Transverse colon (tissue), 4 donors: Measurements from ENCODE around the gene GMDS. TPM values are rescaled to one million over a fixed set of nuclear protein-coding genes. Genes with fewer than 3 reads are reported as not detected.

Experiments used
- DNase-seq: peaks from one replicate; pipeline ENCODE4 v3.0.0-alpha.2; 2019
- H3K27ac ChIP-seq, 4 donors: fragments of 200-600 bp; sonication (generic); 2 replicates each; pipeline ENCODE4 v1.5.1; 2016 to 2018; ENCODE audit warnings: inconsistent platforms in 4 of 4
- H3K27me3 ChIP-seq: fragments of 200-600 bp; sonication (generic); 2 replicates; pipeline ENCODE4 v1.5.1; 2017; ENCODE audit warnings: inconsistent platforms
- H3K36me3 ChIP-seq, 4 donors: fragments of 200-600 bp; sonication (generic); 2 replicates each; pipeline ENCODE4 v1.5.1; 2017 to 2019; ENCODE audit warnings: inconsistent platforms in 4 of 4
- H3K4me1 ChIP-seq, 4 donors: fragments of 200-600 bp; sonication (generic); 2 replicates each; pipeline ENCODE4 v1.5.1; 2017 to 2020; ENCODE audit warnings: inconsistent platforms in 4 of 4
- H3K4me3 ChIP-seq, 4 donors: fragments of 200-600 bp; sonication (generic); 1 replicate in 1 of 4; 2 replicates in 3 of 4; pipeline versions ENCODE4 v1.5.1 to v1.6.1; 2017 to 2019; ENCODE audit warnings: inconsistent platforms in 4 of 4
- H3K9me3 ChIP-seq, 2 donors: fragments of 200-600 bp; sonication (generic); 2 replicates each; pipeline ENCODE4 v1.5.1; 2017 to 2019; ENCODE audit warnings: inconsistent platforms in 2 of 2
- EP300 ChIP-seq: sonication (generic); formaldehyde crosslinking; IDR thresholded peaks from one replicate; pipeline ENCODE4 v1.6.1; 2017; ENCODE audit warnings: antibody characterized with exemption, low read depth
- POLR2A ChIP-seq: fragments of 450-650 bp; IDR thresholded peaks from one replicate; pipeline ENCODE4 v1.6.1; 2016; ENCODE audit warnings: antibody characterized with exemption, mild to moderate bottlenecking, moderate library complexity
- POLR2AphosphoS5 ChIP-seq, 3 donors: sonication (generic); formaldehyde crosslinking; IDR thresholded peaks; one replicate each; pipeline ENCODE4 v1.6.1; 2016; ENCODE audit warnings: antibody characterized with exemption in 3 of 3
- WGBS, 2 donors: methylation state at CpG; one replicate each; pipeline ENCODE4 v1.1.5; 2018; ENCODE audit warnings: low coverage in 1 of 2; 5-methylcytosine and 5-hydroxymethylcytosine counted together
- in situ Hi-C, 4 donors: fragments of 200-750 bp; cut with MboI; loops; one replicate each; pipeline versions ENCODE4 v1.15.0 to v1.15.1; 2017; ENCODE audit warnings: low sequenced_read_pairs in 3 of 4, low pct_ligation_motif_present in 1 of 4, low pct_unique_long_range_greater_than_20kb in 1 of 4
- intact Hi-C: fragments of 100-400 bp; cut with DNase I; formaldehyde crosslinking; loops from one replicate; pipeline ENCODE4 v1.15.1; 2023; ENCODE audit warnings: low total_unique reads
- total RNA-seq, 4 donors: library from RNA; depleted of rRNA; stranded (reverse); fragments of >200 nt; gene quantifications; one replicate each; pipeline ENCODE4 v1.1.0, GENCODE V29; 2016
- TF ChIP-seq, protein P1 (sequence below), 5 experiments: fragments of 200-600 bp in 3 of 5; fragments of 450-650 bp in 2 of 5; sonication (generic) in 3 of 5; IDR thresholded peaks; 1 replicate in 2 of 5; 2 replicates in 3 of 5; pipeline ENCODE4 v1.5.1; 2016 to 2017; ENCODE audit warnings: antibody characterized with exemption in 5 of 5, inconsistent platforms in 3 of 5, mild to moderate bottlenecking in 2 of 5, moderate library complexity in 1 of 5

Gene GMDS
- total RNA-seq, 4 donors from 2014 or later = 66.2 to 546 (median 102) TPM

DNA sequence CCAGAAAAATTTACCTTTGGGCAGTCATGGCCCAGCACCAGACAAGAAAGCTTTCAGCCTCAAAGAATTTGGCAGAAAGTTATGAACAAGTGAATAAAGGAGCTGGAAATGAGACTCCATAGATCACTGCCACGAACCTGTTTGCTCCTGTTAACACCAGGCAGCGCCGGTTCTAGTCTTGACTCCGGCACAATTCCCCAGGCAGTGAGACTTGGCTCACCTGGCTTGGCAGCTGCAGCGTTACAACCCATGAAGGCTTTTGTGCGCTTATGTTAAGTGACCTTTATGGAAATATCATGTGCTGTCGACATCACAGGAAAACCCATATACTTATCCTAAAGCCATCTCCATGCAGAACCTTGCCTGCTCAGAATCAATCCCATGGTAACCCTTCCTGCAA lies 657.9 kb downstream of the GMDS start:
- in situ Hi-C loops (loop anchor here in 2 of 4 donors (25.0 kb wide), 2 partner anchors 1050 to 1150 kb away; no protein-coding TSS in a partner anchor), intact Hi-C loops (no loop called here)
- no peak for DNase-seq
- Histone ChIP-seq H3K9me3 (no peaks in the 10 kb centered on the region), H3K27me3 (no peaks in the 10 kb centered on the region), H3K4me3 (no peak overlapping the region), H3K4me1 (peaks cover 0 to 9% (median 4%) of the 10 kb centered on the region in 4 donors), H3K27ac (no peak overlapping the region), H3K36me3 (no peaks in the 10 kb centered on the region)
- 96% methylated on average over 7 of the region's 7 CpGs; no CpG with 5 or more reads in 1 of the 2 donors for WGBS, 2 donors
- TF ChIP-seq EP300 (no peak), POLR2AphosphoS5 (IDR thresholded peaks at IDR 0.05) (no peak), POLR2A (no peak)
- TF ChIP-seq, protein P1, sequence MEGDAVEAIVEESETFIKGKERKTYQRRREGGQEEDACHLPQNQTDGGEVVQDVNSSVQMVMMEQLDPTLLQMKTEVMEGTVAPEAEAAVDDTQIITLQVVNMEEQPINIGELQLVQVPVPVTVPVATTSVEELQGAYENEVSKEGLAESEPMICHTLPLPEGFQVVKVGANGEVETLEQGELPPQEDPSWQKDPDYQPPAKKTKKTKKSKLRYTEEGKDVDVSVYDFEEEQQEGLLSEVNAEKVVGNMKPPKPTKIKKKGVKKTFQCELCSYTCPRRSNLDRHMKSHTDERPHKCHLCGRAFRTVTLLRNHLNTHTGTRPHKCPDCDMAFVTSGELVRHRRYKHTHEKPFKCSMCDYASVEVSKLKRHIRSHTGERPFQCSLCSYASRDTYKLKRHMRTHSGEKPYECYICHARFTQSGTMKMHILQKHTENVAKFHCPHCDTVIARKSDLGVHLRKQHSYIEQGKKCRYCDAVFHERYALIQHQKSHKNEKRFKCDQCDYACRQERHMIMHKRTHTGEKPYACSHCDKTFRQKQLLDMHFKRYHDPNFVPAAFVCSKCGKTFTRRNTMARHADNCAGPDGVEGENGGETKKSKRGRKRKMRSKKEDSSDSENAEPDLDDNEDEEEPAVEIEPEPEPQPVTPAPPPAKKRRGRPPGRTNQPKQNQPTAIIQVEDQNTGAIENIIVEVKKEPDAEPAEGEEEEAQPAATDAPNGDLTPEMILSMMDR (IDR thresholded peaks at IDR 0.05) = no peak

DNA sequence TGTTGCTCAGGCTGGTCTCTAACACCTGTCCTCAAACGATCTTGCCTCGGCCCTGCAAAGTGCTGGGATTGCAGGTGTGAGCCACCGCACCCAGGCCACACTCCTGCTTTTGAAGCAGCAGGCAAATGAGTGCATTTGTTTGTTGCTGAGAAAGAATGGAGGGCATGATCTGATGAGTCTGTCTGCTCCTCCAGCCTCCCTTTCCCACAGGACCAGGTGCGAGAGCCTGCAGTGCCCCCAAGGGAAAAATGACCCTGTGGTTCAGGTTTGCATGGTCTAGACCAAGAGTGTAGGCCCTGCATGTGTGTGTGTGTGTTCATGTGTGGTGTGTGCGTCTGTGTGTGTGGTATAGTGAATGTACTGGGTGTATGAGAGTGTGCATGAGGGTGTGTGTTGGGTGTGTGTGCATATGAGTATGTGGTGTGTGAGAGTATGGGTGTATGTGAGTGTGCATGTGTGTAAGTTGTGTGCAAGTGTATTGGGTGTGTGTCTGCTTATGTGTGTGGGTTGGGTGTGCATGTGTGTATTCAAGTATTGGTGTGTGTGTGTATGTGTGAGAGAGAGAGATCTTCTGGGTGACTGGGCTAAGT lies 658.4 kb downstream of the GMDS start:
- H3K27me3 ChIP-seq = no peaks in the 10 kb centered on the region
- intact Hi-C loops = no loop called here

DNA sequence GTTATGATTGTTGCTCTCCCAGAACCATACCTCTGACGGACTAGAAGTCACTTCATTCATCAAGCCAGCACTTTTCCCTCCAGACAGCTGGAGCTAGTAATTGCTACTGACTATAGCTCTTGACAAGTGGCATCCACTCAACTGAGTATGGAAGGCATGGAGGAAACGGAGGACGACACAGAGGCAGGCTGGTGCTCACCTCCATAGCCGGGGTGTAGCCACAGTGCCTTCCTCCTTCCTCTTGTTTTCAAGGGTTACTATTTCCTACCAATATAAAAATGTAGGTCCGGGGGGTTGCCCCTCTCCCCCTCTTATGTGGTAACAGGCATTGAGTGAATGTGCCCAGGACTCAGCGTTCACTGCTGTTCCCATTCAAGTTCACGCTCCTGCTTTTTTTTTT lies 659.1 kb downstream of the GMDS start:
- 88 to 100% methylated on average over 3 to 7 of the region's 7 CpGs for WGBS, 2 donors
- intact Hi-C loops (no loop called here), in situ Hi-C loops (loop anchor here in 2 of 4 donors (25.0 kb wide), 2 partner anchors 1051 to 1151 kb away; no protein-coding TSS in a partner anchor)
- no peak overlapping the region for H3K27ac ChIP-seq
- DNase-seq = no peak
- TF ChIP-seq POLR2A = no peak
- no peak for TF ChIP-seq POLR2AphosphoS5 (IDR thresholded peaks at IDR 0.05)
- TF ChIP-seq, protein P1 (IDR thresholded peaks at IDR 0.05) = no peak
- TF ChIP-seq EP300 = no peak
- H3K27me3 ChIP-seq = no peaks in the 10 kb centered on the region
- no peaks in the 10 kb centered on the region for H3K9me3 ChIP-seq
- no peak overlapping the region for H3K4me3 ChIP-seq
- H3K4me1 ChIP-seq = peaks cover 0 to 9% (median 4%) of the 10 kb centered on the region in 4 donors
- H3K36me3 ChIP-seq = no peaks in the 10 kb centered on the region

More for the DNA sequence above, 658.4 kb downstream of the GMDS start:
- no peaks in the 10 kb centered on the region for H3K9me3 ChIP-seq
- H3K36me3 ChIP-seq = no peaks in the 10 kb centered on the region
- in situ Hi-C loops = loop anchor here in 2 of 4 donors (25.0 kb wide), 2 partner anchors 1050 to 1150 kb away; no protein-coding TSS in a partner anchor
- WGBS, 2 donors = 75% methylated on average over 5 of the region's 5 CpGs; no CpG with 5 or more reads in 1 of the 2 donors
- TF ChIP-seq, protein P1 (IDR thresholded peaks at IDR 0.05) = no peak
- TF ChIP-seq POLR2A = no peak
- no peak for TF ChIP-seq EP300
- no peak for TF ChIP-seq POLR2AphosphoS5 (IDR thresholded peaks at IDR 0.05)
- H3K4me3 ChIP-seq = no peak overlapping the region
- peaks cover 0 to 9% (median 4%) of the 10 kb centered on the region in 4 donors for H3K4me1 ChIP-seq
- H3K27ac ChIP-seq = no peak overlapping the region
- DNase-seq = no peak

DNA sequence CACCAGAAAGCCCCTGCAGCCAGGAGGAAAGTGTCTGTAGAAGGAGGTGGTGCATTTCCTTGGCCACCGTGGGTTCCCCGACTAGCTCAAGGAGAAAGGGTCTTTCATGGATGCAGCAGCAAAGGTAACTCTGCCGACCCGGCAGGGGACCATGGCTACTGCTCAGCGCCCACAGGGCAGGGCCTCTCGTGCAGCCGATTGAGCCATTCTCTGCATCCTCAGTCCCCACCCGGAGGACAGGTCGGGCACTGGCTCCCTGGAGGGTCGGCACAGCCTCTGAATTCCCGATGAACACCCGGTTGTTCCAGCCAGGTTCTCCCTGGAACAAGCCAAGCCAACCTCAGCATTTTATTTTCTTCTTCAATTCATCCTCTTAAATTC lies 659.7 kb downstream of the GMDS start:
- TF ChIP-seq EP300 (no peak), POLR2A (no peak), POLR2AphosphoS5 (IDR thresholded peaks at IDR 0.05) (no peak)
- TF ChIP-seq, protein P1 (IDR thresholded peaks at IDR 0.05) = no peak
- Histone ChIP-seq H3K4me1 (peaks cover 0 to 9% (median 4%) of the 10 kb centered on the region in 4 donors), H3K9me3 (no peaks in the 10 kb centered on the region), H3K4me3 (no peak overlapping the region), H3K27ac (no peak overlapping the region), H3K27me3 (no peaks in the 10 kb centered on the region), H3K36me3 (no peaks in the 10 kb centered on the region)
- in situ Hi-C loops (loop anchor here in 2 of 4 donors (25.0 kb wide), 2 partner anchors 1052 to 1152 kb away; no protein-coding TSS in a partner anchor), intact Hi-C loops (no loop called here)
- WGBS, 2 donors = 88 to 89% methylated on average over 6 to 11 of the region's 12 CpGs
- DNase-seq = no peak
